Activated CD8-positive, alpha-beta memory T cell treated with anti-CD3 and anti-CD28 coated beads, Interleukin-2, amount 50 U/mL, for 48 hours (primary cell): ENCODE measurements around the gene SEMA6D.

Experiments
- DNase-seq: peaks from one replicate; pipeline ENCODE4 v3.0.0-alpha.2; 2020

SEMA6D gene

GRCh38 chr15:47744496-47744895 lies 27.2 kb downstream of the SEMA6D start:
- DNase-seq: no peak

- DNase-seq: no peak
Observed at GRCh38 chr15:47744973-47745372, 27.7 kb downstream of the SEMA6D start.

DNA sequence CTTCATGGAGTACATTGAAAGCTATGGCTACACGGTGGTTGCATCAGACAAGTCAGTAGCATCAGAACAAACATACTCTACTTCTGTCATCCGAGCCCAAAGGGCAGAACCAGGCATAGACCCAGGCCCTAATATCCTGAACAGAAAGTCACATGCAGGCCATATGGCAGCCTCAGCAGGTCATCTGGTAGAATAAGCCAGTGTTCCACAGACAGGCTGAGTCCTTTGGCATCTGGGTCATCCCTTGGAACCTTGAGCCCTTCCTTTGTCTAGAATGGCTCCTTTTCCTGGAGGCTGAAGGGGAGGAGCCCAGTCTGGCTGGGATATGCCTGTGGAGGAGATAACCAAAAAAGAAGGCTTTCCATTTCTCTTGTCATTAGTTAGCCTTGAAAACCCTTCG lies 29.2 kb downstream of the SEMA6D start:
- DNase-seq: no peak

DNA sequence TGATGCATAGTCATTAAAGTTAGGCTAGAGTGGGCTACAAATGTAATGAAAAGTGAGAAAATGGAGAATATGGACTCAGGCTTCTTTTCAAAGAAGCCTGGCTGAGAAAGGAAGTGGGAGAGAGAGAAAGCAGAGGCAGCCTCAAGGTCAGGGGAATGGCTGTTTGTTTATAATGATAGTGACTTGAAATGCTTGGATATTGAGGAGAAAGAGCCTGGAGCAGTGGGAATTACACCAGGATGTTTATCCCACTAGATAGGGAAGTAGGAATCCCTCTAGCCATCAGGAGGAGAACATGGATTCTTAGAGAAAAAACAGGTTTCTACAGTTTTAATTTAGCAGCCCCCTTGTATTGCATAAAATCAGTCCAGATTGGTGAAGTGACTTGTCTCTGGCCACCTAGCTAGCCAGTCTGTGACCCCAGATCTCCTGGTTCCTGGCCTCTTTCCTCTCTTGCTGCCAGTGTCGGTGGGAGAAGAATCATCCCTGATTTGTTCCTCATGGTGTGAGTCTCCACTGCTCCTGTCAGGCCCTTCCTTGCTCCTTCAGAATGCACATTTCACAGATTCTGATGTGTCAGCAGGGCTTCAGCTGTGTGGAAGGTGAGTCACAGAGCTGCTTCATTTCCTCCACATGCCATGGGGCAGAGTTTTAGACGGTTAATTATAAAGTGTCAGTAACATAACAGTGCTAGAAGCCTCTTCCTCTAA lies 32.9 kb downstream of the SEMA6D start:
- no peak for DNase-seq

DNA sequence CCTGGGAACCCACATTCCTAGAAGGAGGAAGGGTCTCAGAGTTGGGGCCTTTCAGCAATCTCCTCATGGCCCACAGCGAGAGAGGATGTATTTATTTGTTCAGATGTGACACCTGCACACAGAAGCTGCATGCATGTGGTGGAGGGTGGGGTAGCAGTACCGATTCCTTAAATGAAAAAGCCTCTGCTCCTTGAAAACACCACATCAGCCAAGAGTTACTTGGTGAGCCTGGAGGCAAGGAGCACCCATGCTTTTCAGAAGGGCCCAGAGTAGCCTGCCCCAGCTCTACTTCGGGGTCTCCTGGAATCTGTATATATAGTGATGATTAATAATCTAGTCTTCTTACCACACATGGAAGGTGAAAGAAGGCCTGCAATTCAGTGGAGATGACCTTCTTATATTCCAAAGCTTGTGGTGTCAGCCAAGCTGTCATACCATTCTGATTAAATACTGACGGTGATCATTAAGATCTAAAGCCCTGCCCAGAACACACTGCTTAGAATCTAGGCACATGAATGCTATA lies 33.5 kb downstream of the SEMA6D start:
- no peak for DNase-seq

GRCh38 chr15:47753591-47753990 lies 36.3 kb downstream of the SEMA6D start:
- DNase-seq: no peak

DNA sequence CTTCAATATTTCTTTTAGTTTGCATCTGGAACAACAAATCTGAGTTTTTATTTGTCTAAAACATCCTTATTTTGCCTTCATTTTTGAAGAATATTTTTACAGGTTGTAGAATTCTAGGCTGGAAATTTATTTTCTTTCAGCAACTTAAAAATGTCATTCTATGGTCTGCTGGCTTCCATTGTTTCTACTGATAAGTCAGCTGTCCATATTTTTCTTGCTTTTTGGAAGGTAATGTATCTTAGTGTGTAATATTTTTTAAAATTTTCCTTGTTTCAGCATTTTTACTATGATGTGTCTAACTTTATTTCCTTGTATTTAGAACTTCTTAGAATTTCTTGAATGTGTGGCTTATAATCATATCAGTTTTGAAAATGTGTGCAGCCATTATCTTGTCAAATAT lies 37.0 kb downstream of the SEMA6D start:
- no peak for DNase-seq

DNA sequence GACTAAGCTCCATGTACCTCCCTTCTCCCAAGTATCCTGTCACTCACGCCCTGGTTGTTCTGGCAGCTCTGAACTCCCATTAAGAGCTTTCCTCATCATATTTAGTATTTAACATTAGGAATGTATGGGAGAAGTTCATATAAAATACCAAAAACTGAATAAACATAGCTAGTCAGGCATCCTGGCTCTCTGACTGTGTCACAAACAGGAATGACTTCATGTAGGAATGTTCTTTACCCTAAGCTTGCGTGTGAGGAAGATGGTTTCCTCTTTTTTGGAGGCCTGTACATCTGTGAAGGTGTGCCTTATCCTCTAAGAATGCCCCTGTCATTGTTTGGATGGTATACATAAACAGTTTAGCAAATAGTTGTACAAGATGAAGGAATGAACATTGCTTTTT lies 38.6 kb downstream of the SEMA6D start:
- no peak for DNase-seq

- DNase-seq: no peak
Observed at GRCh38 chr15:47756872-47757271, 39.6 kb downstream of the SEMA6D start.

- no peak for DNase-seq
Observed at GRCh38 chr15:47757331-47757730, 40.0 kb downstream of the SEMA6D start.

DNA sequence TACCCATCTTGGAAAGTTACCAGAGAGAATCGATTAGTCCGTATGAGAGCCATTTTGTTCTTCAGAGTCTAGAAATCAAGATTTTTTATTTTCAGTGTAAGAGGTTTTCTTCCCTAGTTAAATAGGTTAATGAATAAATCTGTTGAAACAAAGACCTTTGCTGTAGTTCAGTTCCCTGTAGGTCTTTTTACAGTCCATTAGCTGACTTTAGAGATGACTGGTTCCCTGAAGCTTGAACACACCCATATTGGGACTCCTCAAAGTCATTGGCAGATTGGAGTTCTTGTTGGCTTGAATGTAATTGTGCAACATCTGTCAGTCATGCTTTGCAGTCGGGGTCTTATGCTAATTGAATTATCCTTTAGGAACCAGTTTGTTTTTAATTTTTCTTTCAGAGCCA lies 45.3 kb downstream of the SEMA6D start:
- DNase-seq: no peak

DNA sequence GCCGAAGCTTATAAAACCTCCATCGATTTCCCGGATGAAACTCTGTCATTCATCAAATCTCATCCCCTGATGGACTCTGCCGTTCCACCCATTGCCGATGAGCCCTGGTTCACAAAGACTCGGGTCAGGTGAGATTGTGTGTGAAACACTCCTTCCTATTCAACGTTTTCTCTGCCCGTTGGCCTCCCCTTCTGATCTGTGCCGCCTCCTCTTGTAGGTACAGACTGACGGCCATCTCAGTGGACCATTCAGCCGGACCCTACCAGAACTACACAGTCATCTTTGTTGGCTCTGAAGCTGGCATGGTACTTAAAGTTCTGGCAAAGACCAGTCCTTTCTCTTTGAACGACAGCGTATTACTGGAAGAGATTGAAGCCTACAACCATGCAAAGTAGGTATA lies 47.4 kb downstream of the SEMA6D start:
- DNase-seq: no peak

- DNase-seq: no peak
Observed at GRCh38 chr15:47766406-47766805, 49.1 kb downstream of the SEMA6D start.

GRCh38 chr15:47767035-47767434 lies 49.7 kb downstream of the SEMA6D start:
- no peak for DNase-seq

DNA sequence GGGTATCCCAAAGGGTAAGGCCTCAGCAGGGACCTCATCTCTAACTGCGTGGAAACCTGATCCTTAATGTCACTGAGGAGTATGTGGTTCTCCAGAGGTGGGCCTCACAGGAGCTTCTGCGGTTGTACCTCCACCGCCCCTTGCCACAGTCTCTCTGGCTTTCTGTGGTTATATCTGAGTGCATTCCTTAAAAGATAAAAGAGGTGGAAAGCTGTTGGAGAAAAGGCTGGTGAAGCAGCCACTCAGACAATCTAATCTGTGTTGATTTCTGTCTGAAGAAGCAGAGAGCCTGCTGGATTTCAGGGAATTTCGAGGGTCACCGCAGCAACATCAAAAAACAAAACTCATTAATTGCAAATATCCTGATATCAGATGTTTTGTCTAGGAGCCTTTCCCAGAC lies 51.4 kb downstream of the SEMA6D start:
- no peak for DNase-seq

DNA sequence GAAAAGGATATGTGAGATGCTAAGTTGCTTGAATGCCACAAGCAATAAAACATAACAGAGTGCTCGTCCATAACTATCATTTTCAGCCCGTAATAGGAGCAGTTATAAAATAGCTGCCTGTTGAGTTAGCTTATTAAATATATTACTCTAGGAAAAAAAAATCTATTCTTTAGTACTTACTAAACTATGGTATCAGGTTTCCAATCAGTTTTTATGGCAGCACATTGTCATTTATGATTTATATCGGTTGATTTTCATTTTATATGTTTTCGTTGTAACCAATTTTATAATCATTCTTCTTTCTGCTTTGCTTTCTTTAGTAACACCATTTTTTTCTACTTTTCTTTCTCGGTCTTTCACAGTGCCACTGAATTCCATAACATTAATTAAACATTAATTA lies 51.9 kb downstream of the SEMA6D start:
- no peak for DNase-seq

GRCh38 chr15:47773143-47773542 lies 55.8 kb downstream of the SEMA6D start:
- DNase-seq: no peak

GRCh38 chr15:47778263-47778770 lies 61.0 kb downstream of the SEMA6D start:
- DNase-seq: no peak

GRCh38 chr15:47780971-47781370 lies 63.7 kb downstream of the SEMA6D start:
- no peak for DNase-seq

DNA sequence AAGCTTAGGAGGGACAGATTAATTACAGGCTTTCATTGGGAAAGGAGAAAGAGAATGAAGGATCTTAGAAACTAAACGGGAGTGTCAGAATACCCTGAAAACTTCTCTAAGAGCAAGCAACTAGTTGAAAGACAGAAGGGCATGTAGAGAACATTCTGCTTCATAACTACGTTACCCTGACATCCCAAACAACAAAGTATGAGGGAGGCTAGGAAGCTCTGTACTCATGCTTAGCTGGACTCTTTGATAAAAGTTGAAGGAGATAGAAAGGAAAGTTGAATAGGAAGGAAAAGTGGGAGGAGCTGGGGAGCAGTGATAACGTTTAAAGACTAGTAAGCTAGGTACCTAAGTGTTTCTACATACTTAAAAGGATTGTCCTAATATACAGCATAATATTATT lies 64.2 kb downstream of the SEMA6D start:
- no peak for DNase-seq

GRCh38 chr15:47784820-47785219 lies 67.5 kb downstream of the SEMA6D start:
- no peak for DNase-seq

DNA sequence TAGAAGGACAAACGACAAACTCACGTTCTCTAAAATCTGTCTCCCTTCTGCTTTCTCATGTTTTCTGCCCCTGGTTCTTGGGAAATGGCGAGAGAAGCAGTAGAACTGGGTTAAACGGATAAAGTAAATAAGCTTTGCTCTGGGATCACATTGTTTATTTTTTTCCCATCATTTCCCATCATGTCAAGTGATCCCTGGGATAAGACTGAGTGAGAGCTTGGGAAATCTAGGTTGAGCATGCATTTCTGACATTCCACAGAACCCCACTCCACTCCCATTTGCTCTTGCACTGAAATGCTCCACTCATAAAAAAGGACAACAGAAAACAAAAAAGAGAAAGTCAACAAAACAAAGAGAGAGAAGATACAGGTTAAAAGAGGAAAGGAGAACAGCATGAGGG lies 69.1 kb downstream of the SEMA6D start:
- DNase-seq: no peak

DNA sequence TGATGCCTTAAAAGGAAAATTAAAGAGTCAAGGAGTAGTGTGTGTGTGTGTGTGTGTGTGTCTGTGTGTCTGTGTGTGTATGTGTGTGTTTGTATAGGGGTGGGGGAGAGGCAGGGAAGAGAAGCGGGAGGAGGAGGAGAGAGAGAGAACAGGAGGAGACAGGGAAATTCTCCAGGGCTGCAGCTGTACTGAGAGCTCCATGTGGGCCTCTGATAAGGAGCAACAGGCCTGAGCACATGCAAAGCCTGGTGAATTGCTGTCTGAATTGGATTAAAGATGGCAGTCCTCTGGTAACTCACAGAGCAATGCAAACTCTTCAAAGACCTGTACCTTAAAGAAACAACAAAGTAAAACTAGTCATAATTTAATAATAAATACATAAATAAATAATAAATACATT lies 70.6 kb downstream of the SEMA6D start:
- DNase-seq: no peak

DNA sequence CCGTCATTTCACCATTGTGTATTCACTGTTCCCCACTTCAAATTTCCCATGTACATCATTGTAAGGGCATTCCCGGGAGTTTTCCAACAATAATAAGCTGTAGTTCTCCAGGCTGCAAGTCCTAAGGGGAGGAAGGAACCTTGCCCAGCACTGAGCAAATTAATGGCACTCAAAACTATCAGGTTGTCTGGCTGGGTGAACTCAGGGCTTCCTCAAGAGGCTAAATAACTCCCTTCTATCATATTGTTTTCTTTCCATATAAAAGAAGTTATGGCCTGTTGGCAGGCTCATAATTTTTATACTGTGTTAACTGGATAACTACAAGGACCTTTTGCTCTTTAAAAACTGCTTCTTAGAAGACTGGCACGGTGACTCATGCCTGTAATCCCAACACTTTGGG lies 71.4 kb downstream of the SEMA6D start:
- no peak for DNase-seq

GRCh38 chr15:47791161-47791560 lies 73.9 kb downstream of the SEMA6D start:
- DNase-seq: no peak
